ENCODE results near the gene CTSS.
"Not testable (repeated sequence)": the region's sequence is repeated elsewhere in the genome, so short reads cannot be mapped to it uniquely, and the experiment has no call there.

- not testable (repeated sequence) for TF ChIP-seq ZNF274 (IDR thresholded peaks at IDR 0.05; ENCODE audit: low read depth, low read length); YY1 (IDR thresholded peaks at IDR 0.05; ENCODE audit: insufficient read depth, insufficient read length)
Observed at GRCh38 chr1:150765977-150766301, 361 bp upstream of the CTSS start.

Measured in NT2/D1 (cell line).